ENCODE data around the gene ASPDH.
A peak's percentile ranks its signal among the peaks of the same experiment; 100 is the strongest.

Gene ASPDH

DNA sequence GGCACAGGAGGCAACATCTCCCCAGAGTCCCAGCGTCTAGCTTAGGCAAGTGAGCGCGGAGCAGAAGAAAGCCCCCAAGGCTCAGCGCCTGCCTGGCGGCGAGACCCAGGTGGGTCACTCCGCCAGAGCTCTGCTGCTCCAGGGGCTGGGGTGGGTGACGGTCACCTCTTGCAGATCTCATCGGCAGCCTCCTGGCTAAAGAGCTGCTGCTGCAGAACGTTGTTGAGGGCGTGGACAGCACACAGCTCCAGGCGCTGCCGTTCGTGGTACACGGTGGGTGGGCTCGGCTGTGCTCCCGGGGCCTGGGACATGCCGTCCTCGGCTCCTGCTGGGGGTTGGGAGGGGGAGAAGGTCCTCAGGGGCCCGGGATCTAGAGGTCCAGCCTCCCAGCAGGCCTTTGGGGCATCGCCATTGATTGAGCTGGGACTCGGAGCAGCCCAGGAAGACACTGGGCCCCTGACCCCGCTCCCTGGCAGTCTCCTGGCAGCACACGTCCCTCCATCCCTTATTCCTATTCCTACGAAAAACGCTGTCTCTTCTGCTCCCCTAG, 3.5 kb downstream of the ASPDH start:
- no peaks in the 10 kb centered on the region for H3K9me3 ChIP-seq
- peak overlapping the region; percentile 75 for H3K4me3 ChIP-seq (ENCODE audit: low read depth, low read length)
- no peak for DNase-seq
- TF ChIP-seq CTCF (IDR thresholded peaks at IDR 0.05; ENCODE audit: low read depth, low read length): no peak
- peaks cover 3% of the 10 kb centered on the region for H3K4me1 ChIP-seq
- no peaks in the 10 kb centered on the region for H3K36me3 ChIP-seq
- H3K27me3 ChIP-seq: no peaks in the 10 kb centered on the region

DNA sequence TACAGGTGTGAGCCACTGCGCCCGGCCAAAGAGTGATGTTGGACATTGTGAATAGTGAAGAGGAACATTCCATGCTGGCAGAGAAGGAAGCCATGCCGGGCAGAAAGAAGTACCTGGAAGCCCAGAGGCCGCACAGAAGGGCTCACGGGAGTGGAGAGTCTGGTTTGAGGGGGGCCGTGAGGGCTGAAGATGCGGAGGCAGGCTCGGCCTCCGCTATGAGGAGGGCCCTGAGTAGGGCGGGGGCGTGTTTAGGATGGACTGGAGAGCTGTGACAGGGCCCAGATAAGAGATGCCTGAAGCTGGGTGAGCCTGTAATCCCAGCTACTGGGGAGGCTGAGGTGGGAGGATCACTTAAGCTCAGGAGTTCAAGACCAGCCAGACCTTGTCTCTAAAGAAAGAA, 4.3 kb downstream of the ASPDH start:
- TF ChIP-seq CTCF (IDR thresholded peaks at IDR 0.05; ENCODE audit: low read depth, low read length): no peak
- Histone ChIP-seq H3K4me3 (ENCODE audit: low read depth, low read length) (no peak overlapping the region), H3K27me3 (no peaks in the 10 kb centered on the region), H3K4me1 (no peaks in the 10 kb centered on the region; the same call in 1 of the 2 replicates), H3K9me3 (no peaks in the 10 kb centered on the region), H3K36me3 (no peaks in the 10 kb centered on the region)
- no peak for DNase-seq

DNA sequence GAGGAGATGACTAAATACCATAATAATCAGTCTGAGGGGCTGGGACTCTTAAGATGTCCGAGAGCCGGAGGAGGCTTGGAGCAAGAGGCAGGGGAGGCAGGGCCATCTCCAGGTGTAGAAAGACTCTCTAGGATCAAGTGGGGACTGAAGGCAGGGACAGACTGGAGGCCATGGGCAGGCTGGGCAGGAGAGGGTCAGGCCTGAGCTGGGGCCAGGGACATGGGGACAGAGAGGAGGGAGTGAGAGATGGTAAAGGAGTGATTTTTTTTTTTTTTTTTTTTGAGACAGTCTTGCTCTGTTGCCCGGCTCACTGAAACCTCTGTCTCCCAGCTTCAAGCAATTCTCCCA, 4.9 kb downstream of the ASPDH start:
- H3K9me3 ChIP-seq: no peaks in the 10 kb centered on the region
- H3K27me3 ChIP-seq: no peaks in the 10 kb centered on the region
- no peaks in the 10 kb centered on the region for H3K4me1 ChIP-seq
- H3K36me3 ChIP-seq: no peaks in the 10 kb centered on the region
- DNase-seq: no peak
- H3K4me3 ChIP-seq (ENCODE audit: low read depth, low read length): no peak overlapping the region
- TF ChIP-seq CTCF (IDR thresholded peaks at IDR 0.05; ENCODE audit: low read depth, low read length): no peak

GRCh38 chr19:50507376-50507775, 6.3 kb downstream of the ASPDH start:
- no peak for DNase-seq
- H3K9me3 ChIP-seq: no peaks in the 10 kb centered on the region
- H3K4me3 ChIP-seq (ENCODE audit: low read depth, low read length): no peak overlapping the region
- H3K27me3 ChIP-seq: no peaks in the 10 kb centered on the region
- no peaks in the 10 kb centered on the region for H3K4me1 ChIP-seq
- TF ChIP-seq CTCF (IDR thresholded peaks at IDR 0.05; ENCODE audit: low read depth, low read length): no peak
- no peaks in the 10 kb centered on the region for H3K36me3 ChIP-seq

DNA sequence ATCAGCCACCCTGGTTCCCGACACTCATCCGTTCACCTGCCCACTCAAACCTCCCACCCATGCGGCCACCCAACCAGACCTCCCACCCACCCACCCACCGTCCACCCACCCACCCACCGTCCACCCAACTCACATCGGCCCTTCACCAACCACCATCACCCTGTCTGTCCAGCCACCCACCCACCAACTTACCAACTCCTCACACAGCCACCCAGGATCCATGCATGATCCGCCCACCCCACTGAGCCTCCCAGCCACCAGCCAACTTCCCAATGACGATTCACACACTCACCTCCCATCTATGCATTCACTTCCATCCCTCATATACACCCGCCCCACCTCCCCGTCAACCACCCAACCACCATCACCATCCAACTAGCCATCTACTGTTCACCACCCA, 7.0 kb downstream of the ASPDH start:
- Histone ChIP-seq H3K4me1 (no peaks in the 10 kb centered on the region), H3K9me3 (no peaks in the 10 kb centered on the region), H3K36me3 (no peaks in the 10 kb centered on the region), H3K27me3 (no peaks in the 10 kb centered on the region), H3K4me3 (ENCODE audit: low read depth, low read length) (no peak overlapping the region)
- DNase-seq: no peak
- no peak for TF ChIP-seq CTCF (IDR thresholded peaks at IDR 0.05; ENCODE audit: low read depth, low read length)

GRCh38 chr19:50505856-50506611, 7.7 kb downstream of the ASPDH start:
- Histone ChIP-seq H3K4me1 (no peaks in the 10 kb centered on the region), H3K36me3 (no peaks in the 10 kb centered on the region), H3K9me3 (no peaks in the 10 kb centered on the region), H3K4me3 (ENCODE audit: low read depth, low read length) (no peak overlapping the region), H3K27me3 (no peaks in the 10 kb centered on the region)
- TF ChIP-seq CTCF (IDR thresholded peaks at IDR 0.05; ENCODE audit: low read depth, low read length): no peak
- no peak for DNase-seq
